ENCODE measurements around the gene TRAPPC6A.

Gene TRAPPC6A

DNA sequence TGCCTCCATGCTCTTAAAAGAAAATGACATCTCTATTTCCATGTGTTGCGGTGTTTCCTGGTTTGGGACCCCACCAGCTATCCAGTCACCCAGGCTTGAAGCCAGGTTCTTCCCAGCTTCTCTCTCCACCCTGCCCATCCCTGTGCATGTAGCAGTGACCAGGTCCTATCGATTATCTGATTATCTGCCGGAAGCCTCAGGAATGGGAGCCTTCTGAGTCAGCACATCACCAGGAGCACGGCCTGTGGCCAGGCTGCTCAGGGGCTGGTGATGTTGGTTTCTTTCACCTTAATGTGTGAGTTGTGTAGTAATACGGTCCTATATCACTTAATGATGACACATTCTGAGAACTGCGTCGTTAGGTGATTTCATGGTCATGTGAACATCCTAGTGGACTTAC lies 51.4 kb downstream of the TRAPPC6A start:
- TF ChIP-seq, protein P1, sequence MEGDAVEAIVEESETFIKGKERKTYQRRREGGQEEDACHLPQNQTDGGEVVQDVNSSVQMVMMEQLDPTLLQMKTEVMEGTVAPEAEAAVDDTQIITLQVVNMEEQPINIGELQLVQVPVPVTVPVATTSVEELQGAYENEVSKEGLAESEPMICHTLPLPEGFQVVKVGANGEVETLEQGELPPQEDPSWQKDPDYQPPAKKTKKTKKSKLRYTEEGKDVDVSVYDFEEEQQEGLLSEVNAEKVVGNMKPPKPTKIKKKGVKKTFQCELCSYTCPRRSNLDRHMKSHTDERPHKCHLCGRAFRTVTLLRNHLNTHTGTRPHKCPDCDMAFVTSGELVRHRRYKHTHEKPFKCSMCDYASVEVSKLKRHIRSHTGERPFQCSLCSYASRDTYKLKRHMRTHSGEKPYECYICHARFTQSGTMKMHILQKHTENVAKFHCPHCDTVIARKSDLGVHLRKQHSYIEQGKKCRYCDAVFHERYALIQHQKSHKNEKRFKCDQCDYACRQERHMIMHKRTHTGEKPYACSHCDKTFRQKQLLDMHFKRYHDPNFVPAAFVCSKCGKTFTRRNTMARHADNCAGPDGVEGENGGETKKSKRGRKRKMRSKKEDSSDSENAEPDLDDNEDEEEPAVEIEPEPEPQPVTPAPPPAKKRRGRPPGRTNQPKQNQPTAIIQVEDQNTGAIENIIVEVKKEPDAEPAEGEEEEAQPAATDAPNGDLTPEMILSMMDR (IDR thresholded peaks at IDR 0.05): no peak

DNA sequence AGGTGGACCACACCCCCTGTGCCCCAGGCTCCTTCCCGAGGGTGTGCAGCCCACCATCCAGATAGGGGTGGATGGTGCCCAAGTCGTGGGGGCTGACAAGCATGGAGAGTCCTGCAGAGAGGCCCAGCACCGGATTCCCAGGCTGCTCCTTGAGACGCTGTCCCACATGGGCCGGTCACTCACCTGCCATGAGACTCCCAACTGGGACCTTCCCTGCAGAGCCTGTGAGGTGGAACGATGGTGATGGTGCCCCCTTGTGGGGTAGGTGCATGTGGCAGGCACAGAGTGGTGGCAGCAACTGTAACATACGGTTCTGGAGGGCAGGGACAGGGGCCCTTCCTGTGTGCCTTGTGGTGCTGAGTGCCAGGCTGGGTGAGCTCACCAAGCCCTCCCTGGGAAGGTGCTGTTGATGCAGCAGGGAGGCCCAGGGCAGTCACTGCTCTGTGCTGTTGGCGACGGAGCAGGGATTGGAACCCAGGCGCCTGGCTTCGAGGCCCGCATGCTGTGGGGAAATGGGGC lies 52.0 kb downstream of the TRAPPC6A start:
- TF ChIP-seq, protein P1 (IDR thresholded peaks at IDR 0.05): peak; percentile 56

DNA sequence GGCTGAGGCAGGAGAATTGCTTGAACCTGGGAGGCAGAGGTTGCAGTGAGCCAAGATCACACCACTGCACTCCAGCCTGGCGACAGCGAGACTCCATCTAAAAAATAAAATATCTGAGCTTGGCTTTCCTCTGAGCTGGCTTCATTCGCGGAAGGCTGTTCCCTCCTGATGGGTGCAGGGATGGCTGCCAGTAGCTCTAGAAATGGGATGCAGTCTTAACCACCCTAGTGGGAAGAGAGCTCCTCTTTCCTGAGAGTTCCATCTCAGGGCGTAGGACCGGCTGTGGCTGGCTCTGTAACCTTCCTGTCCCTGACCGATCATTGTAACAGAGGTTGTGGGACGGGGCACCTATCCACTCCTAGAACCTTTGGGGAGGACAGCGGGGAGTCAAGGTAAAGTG lies 52.7 kb downstream of the TRAPPC6A start:
- TF ChIP-seq, protein P1 (IDR thresholded peaks at IDR 0.05): no peak

DNA sequence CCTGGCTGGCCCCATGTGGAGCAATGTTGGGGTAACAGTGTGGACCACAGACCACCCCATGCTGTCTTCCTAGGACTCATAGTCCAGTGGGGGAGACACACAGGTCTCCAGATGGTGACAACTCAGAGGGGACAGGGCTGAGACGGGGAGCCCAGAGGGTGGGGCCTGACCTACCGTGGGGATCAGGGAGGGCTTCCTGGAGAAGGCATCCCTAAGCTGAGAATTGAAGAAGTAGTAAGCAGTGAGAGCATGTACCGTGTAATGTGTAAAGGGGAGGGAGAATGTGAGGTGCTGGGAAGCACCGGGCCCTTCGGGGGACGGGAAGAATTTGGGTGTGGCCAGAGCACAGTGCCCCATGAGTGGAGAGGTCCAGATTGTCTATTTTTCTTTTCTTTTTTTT lies 54.0 kb downstream of the TRAPPC6A start:
- TF ChIP-seq, protein P1 (IDR thresholded peaks at IDR 0.05): no peak

DNA sequence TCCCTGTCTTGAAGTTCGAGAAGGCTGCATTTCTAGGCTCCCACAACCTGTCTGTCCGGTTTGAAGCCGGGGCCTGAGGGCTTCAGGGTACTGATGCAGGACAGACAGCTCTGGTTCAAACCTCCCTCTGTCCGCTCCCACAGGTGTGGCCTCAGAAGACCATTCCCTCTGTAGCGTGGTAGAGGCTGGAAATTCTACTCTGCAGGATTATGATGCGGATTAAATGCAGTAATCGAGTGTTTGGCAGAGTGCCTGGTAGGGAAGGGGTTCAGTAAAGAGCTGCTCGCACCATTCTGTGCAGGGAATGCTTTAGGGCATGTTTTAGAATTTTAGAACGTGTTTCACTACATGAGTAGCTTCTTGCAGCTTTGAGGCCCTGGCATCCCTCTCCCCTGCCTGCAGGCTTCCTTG lies 54.6 kb downstream of the TRAPPC6A start:
- TF ChIP-seq, protein P1 (IDR thresholded peaks at IDR 0.05): no peak

DNA sequence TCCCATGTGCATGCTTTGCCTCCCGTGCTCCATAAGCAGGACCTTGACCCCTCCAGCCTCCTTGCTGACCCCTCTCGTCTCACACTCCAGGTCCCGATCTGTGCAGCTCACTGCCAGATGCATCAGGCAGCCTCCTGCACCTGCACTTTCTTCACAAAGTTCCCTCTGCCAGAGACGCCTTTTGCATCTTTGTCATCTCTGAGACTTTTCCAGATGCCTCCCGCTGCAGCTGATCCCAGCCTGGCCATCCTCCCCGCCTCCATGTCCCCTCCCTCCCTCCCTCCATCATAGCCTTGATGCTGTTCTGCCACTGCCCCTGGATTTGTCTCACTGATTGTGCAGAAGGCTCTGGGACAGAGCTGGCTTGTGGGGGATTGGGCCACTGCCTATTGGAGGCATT lies 55.2 kb downstream of the TRAPPC6A start:
- TF ChIP-seq, protein P1 (IDR thresholded peaks at IDR 0.05): no peak

DNA sequence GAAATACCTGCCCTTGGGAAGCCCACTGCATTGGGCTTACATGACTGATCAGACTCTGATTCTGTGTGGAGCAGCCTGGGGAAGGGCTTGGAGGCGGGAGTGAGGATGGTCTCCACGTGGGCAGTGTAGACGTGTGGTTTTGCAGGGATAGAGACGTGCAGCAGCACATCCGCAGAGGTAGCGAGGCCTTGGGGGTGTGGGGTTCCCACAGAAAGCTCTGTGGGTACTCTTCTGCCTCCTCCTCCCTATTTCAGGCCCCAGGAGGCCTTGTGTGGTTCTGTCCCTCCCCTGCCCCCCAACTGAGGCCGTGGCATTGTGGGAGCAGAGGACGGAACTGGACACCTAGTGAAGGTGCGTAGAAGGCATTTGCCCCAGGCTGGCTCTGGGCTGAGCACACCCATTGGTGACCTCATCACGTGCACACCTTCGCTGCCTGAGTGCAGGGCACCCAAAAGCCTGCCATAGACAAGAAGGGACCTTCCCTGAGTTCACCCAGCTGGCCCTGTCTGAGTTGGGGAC lies 56.2 kb downstream of the TRAPPC6A start:
- TF ChIP-seq, protein P1 (IDR thresholded peaks at IDR 0.05): no peak

DNA sequence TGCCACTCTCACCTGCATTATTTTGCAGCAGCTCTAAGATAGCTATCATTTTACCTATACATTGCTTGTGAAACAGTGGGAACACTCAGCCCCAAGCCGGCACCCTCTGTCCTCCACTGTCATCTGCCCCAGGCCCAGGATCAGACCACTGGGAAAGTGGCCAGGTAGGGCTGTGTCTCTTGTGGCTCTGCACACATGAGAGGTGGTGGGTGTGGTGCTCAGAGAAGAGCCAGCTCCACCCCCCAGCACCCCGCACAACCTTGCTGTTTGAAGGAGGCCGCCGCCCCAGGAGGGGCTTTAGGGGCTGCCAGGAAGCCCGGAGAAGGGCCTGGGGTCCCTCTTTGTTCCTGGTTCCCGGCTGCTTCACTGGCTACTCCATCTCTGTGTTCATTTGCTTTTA lies 58.5 kb downstream of the TRAPPC6A start:
- TF ChIP-seq, protein P1 (IDR thresholded peaks at IDR 0.05): no peak
